ENCODE measurements around the gene PREX1. TPM values are rescaled to one million over a fixed set of nuclear protein-coding genes. Genes with fewer than 3 reads are reported as not detected.

The PREX1 gene
- total RNA-seq, 1 donor from 2014 or later: 78.2 TPM

GRCh38 chr20:48709058-48709691, 118.6 kb downstream of the PREX1 start:
- H3K4me3 ChIP-seq: no peak overlapping the region
- intact Hi-C loops (cut with DNase I): no loop called here
- DNase-seq (no peak), ATAC-seq (no peak)
- peaks cover 12% of the 10 kb centered on the region for H3K36me3 ChIP-seq
- peaks cover 55% of the 10 kb centered on the region for H3K4me1 ChIP-seq
- no peaks in the 10 kb centered on the region for H3K9me3 ChIP-seq
- H3K27ac ChIP-seq: no peak overlapping the region
- H3K27me3 ChIP-seq (ENCODE audit: low read depth): no peaks in the 10 kb centered on the region
- TF ChIP-seq CTCF (IDR thresholded peaks at IDR 0.05): no peak

- H3K4me1 ChIP-seq: peaks cover 57% of the 10 kb centered on the region
- intact Hi-C loops (cut with DNase I): no loop called here
- TF ChIP-seq CTCF (IDR thresholded peaks at IDR 0.05): no peak
- no peaks in the 10 kb centered on the region for H3K9me3 ChIP-seq
- H3K36me3 ChIP-seq: peaks cover 12% of the 10 kb centered on the region
- H3K4me3 ChIP-seq: no peak overlapping the region
- ATAC-seq (no peak), DNase-seq (no peak)
- no peak overlapping the region for H3K27ac ChIP-seq
- H3K27me3 ChIP-seq (ENCODE audit: low read depth): no peaks in the 10 kb centered on the region
Observed at GRCh38 chr20:48708630-48709029, 119.2 kb downstream of the PREX1 start.

- peaks cover 12% of the 10 kb centered on the region for H3K36me3 ChIP-seq
- H3K9me3 ChIP-seq: no peaks in the 10 kb centered on the region
- H3K4me1 ChIP-seq: peaks cover 63% of the 10 kb centered on the region
- peak overlapping the region; percentile 3 for H3K27ac ChIP-seq
- H3K4me3 ChIP-seq: no peak overlapping the region
- no peak for TF ChIP-seq CTCF (IDR thresholded peaks at IDR 0.05)
- ATAC-seq (no peak), DNase-seq (no peak)
- intact Hi-C loops (cut with DNase I): no loop called here
- H3K27me3 ChIP-seq (ENCODE audit: low read depth): no peaks in the 10 kb centered on the region
Observed at GRCh38 chr20:48708116-48708515, 119.7 kb downstream of the PREX1 start.

- ATAC-seq: peak in 1 of 2 donors; percentile 17
- H3K27ac ChIP-seq: peak overlapping the region; percentile 57
Observed at GRCh38 chr20:48706710-48707365, 121.0 kb downstream of the PREX1 start.

GRCh38 chr20:48706116-48706656, 121.6 kb downstream of the PREX1 start:
- no peaks in the 10 kb centered on the region for H3K9me3 ChIP-seq
- no peak overlapping the region for H3K4me3 ChIP-seq
- peak overlapping the region; percentile 57 for H3K27ac ChIP-seq
- H3K36me3 ChIP-seq: peaks cover 19% of the 10 kb centered on the region
- intact Hi-C loops (cut with DNase I): no loop called here
- H3K27me3 ChIP-seq (ENCODE audit: low read depth): no peaks in the 10 kb centered on the region
- no peak for TF ChIP-seq CTCF (IDR thresholded peaks at IDR 0.05)
- ATAC-seq (no peak), DNase-seq (no peak)
- H3K4me1 ChIP-seq: peaks cover 56% of the 10 kb centered on the region

More at GRCh38 chr20:48706710-48707365, 121.0 kb downstream of the PREX1 start:
- H3K27me3 ChIP-seq (ENCODE audit: low read depth): no peaks in the 10 kb centered on the region
- peaks cover 60% of the 10 kb centered on the region for H3K4me1 ChIP-seq
- DNase-seq: no peak
- H3K4me3 ChIP-seq: no peak overlapping the region
- no peaks in the 10 kb centered on the region for H3K9me3 ChIP-seq
- peaks cover 12% of the 10 kb centered on the region for H3K36me3 ChIP-seq
- intact Hi-C loops (cut with DNase I): no loop called here
- no peak for TF ChIP-seq CTCF (IDR thresholded peaks at IDR 0.05)

All from lower lobe of right lung (tissue), 2 donors.